ENCODE measurements around the gene ODF2.
"Not testable (repeated sequence)": the region's sequence is repeated elsewhere in the genome, so short reads cannot be mapped to it uniquely, and the experiment has no call there.

The ODF2 gene

GRCh38 chr9:128438343-128439109 lies 17.3 kb upstream of the ODF2 start:
- H3K79me2 ChIP-seq (ENCODE audit: insufficient read depth, low read length) = no peaks in the 10 kb centered on the region
- no peaks in the 10 kb centered on the region for H3K27me3 ChIP-seq (ENCODE audit: insufficient read depth, low read length, poor library complexity)
- 0 out of 2 replicates have a peak overlapping the region, but pooled peaks have one; percentile 25 for H3K4me2 ChIP-seq (ENCODE audit: insufficient read depth, low read length)
- H3K36me3 ChIP-seq (ENCODE audit: insufficient read depth, low read length) = no peaks in the 10 kb centered on the region
- H3K9me3 ChIP-seq (ENCODE audit: insufficient read depth, low read length, severe bottlenecking) = no peaks in the 10 kb centered on the region
- H4K20me1 ChIP-seq (ENCODE audit: insufficient read depth, low read length) = no peaks in the 10 kb centered on the region
- H3K27ac ChIP-seq (ENCODE audit: low read length) = peak overlapping the region; percentile 24; the same call in 1 of the 2 replicates
- peak; percentile 99 for ATAC-seq (ENCODE audit: insufficient read depth, low read depth)
- DNase-seq = peak; percentile 86
- peak overlapping the region; percentile 85 for H2AFZ ChIP-seq (ENCODE audit: low read depth, low read length)
- no peak overlapping the region for H3K4me3 ChIP-seq (ENCODE audit: low read depth in 1 of 2, low read length in 2 of 2)
- no peak overlapping the region for H3K9ac ChIP-seq (ENCODE audit: low read depth, low read length)
- TF ChIP-seq CTCF (IDR thresholded peaks at IDR 0.05; ENCODE audit: borderline replicate concordance, extremely low read depth, low read length, poor library complexity, severe bottlenecking) = peak; percentile 94
- TF ChIP-seq EZH2 (IDR thresholded peaks at IDR 0.05; ENCODE audit: borderline replicate concordance, low read depth, low read length, severe bottlenecking) = no peak
- H3K4me1 ChIP-seq (ENCODE audit: insufficient read depth, low read length) = peaks cover 4% of the 10 kb centered on the region

DNA sequence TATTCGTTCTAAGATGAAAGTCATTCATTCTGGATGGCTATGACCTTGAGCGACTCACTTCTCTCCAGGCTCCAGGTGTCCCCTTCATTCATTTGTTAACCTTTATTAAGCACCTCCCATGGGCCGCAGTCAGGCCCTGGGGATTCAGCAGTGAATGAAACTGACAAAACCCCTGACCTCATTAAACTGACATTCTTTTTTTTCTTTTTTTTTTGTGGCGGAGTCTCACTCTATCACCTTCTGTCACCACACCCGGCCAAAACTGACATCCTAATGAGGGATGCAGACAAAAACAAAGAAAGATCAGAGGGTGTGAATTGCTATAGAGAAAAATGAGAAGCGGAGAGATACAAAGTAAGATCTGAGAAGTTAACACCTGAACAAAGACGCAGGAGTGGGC lies 16.5 kb upstream of the ODF2 start:
- no peaks in the 10 kb centered on the region for H3K9me3 ChIP-seq (ENCODE audit: insufficient read depth, low read length, severe bottlenecking)
- DNase-seq = no peak
- H3K4me1 ChIP-seq (ENCODE audit: insufficient read depth, low read length) = peaks cover 4% of the 10 kb centered on the region
- no peak overlapping the region for H3K4me2 ChIP-seq (ENCODE audit: insufficient read depth, low read length)
- H3K79me2 ChIP-seq (ENCODE audit: insufficient read depth, low read length) = no peaks in the 10 kb centered on the region
- H3K27ac ChIP-seq (ENCODE audit: low read length) = no peak overlapping the region
- H3K36me3 ChIP-seq (ENCODE audit: insufficient read depth, low read length) = no peaks in the 10 kb centered on the region
- no peak for ATAC-seq (ENCODE audit: insufficient read depth, low read depth)
- TF ChIP-seq CTCF (IDR thresholded peaks at IDR 0.05; ENCODE audit: borderline replicate concordance, extremely low read depth, low read length, poor library complexity, severe bottlenecking) (no peak), EZH2 (IDR thresholded peaks at IDR 0.05; ENCODE audit: borderline replicate concordance, low read depth, low read length, severe bottlenecking) (no peak)
- no peak overlapping the region for H3K9ac ChIP-seq (ENCODE audit: low read depth, low read length)
- H2AFZ ChIP-seq (ENCODE audit: low read depth, low read length) = peak overlapping the region; percentile 85
- no peaks in the 10 kb centered on the region for H3K27me3 ChIP-seq (ENCODE audit: insufficient read depth, low read length, poor library complexity)
- H4K20me1 ChIP-seq (ENCODE audit: insufficient read depth, low read length) = no peaks in the 10 kb centered on the region
- H3K4me3 ChIP-seq (ENCODE audit: low read depth in 1 of 2, low read length in 2 of 2) = no peak overlapping the region

- no peak for DNase-seq
- no peak for TF ChIP-seq CTCF (IDR thresholded peaks at IDR 0.05; ENCODE audit: borderline replicate concordance, extremely low read depth, low read length, poor library complexity, severe bottlenecking)
- TF ChIP-seq EZH2 (IDR thresholded peaks at IDR 0.05; ENCODE audit: borderline replicate concordance, low read depth, low read length, severe bottlenecking) = no peak
- Histone ChIP-seq H3K36me3 (ENCODE audit: insufficient read depth, low read length) (no peaks in the 10 kb centered on the region), H2AFZ (ENCODE audit: low read depth, low read length) (no peak overlapping the region), H3K79me2 (ENCODE audit: insufficient read depth, low read length) (no peaks in the 10 kb centered on the region), H3K4me1 (ENCODE audit: insufficient read depth, low read length) (peaks cover 4% of the 10 kb centered on the region), H3K4me3 (ENCODE audit: low read depth in 1 of 2, low read length in 2 of 2) (no peak overlapping the region), H3K9me3 (ENCODE audit: insufficient read depth, low read length, severe bottlenecking) (no peaks in the 10 kb centered on the region), H3K4me2 (ENCODE audit: insufficient read depth, low read length) (no peak overlapping the region), H3K27ac (ENCODE audit: low read length) (no peak overlapping the region), H3K27me3 (ENCODE audit: insufficient read depth, low read length, poor library complexity) (no peaks in the 10 kb centered on the region), H4K20me1 (ENCODE audit: insufficient read depth, low read length) (no peaks in the 10 kb centered on the region), H3K9ac (ENCODE audit: low read depth, low read length) (no peak overlapping the region)
- no peak for ATAC-seq (ENCODE audit: insufficient read depth, low read depth)
Observed at GRCh38 chr9:128442150-128442549, 13.7 kb upstream of the ODF2 start.

DNA sequence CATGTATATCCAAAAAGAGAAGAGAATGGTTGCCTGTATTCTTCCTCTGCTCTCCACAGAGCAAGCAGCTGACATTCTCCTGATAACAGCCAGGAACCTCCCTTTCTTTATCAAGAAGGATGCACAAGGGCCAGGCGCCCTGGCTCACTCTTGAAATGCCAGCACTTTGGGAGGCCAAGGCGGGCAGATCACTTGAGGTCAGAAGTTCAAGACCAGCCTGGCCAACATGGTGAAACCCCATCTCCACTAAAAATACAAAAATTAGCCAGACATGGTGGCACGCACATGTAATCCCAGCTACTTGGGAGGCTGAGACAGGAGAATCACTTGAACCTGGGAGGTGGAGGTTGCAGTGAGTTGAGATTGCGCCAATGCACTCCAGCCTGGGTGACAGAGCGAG lies 9.3 kb upstream of the ODF2 start:
- H4K20me1 ChIP-seq (ENCODE audit: insufficient read depth, low read length); H3K27ac ChIP-seq (ENCODE audit: low read length); H3K79me2 ChIP-seq (ENCODE audit: insufficient read depth, low read length); ATAC-seq (ENCODE audit: insufficient read depth, low read depth); H3K4me3 ChIP-seq (ENCODE audit: low read depth in 1 of 2, low read length in 2 of 2); H3K27me3 ChIP-seq (ENCODE audit: insufficient read depth, low read length, poor library complexity); H3K9me3 ChIP-seq (ENCODE audit: insufficient read depth, low read length, severe bottlenecking); H3K36me3 ChIP-seq (ENCODE audit: insufficient read depth, low read length); H3K4me2 ChIP-seq (ENCODE audit: insufficient read depth, low read length); DNase-seq; H2AFZ ChIP-seq (ENCODE audit: low read depth, low read length); H3K4me1 ChIP-seq (ENCODE audit: insufficient read depth, low read length); H3K9ac ChIP-seq (ENCODE audit: low read depth, low read length): not testable (repeated sequence)

Measured in DND-41 (cell line).